ENCODE results near the gene EEF1E1.
"Not testable (repeated sequence)": the region's sequence is repeated elsewhere in the genome, so short reads cannot be mapped to it uniquely, and the experiment has no call there.

The EEF1E1 gene

DNA sequence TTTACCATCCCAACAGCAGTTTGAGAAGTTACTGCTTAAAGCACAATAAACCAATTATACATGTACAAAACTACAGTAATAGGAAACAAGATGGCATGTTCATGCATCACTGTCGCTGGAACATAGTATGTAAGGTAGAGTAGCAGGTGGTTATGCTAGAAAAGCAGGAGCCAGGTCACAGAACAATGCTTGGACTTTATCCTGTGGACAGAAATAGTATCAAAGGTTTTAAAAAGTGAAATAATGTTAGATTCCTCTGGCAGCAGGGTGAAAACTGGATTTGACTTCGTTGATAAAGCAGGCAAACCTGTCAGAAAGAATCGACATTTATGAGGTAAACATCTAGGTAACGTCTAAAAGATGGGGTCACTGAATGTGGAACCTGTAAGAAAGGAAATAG lies 40.6 kb downstream of the EEF1E1 start:
- no peak for DNase-seq

DNA sequence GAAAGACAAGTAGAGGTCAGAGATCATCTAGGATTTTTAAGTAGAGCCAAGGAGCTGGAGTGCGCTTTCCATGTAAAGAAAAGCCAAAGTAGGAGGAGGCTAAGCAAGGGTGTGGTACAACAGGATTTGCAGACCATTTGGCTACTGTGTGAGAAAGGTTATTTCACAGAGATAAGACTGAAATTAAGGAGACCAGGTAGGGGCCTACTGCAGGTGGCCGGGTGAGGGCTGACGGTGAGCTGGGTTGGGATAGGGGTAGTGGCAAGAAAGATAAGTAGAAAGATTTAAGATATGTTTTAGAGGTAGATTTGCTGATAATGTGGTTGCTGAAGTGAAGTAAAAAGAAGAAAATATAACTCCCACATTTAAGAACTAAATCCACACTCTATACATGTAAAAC lies 42.0 kb downstream of the EEF1E1 start:
- no peak for DNase-seq

DNA sequence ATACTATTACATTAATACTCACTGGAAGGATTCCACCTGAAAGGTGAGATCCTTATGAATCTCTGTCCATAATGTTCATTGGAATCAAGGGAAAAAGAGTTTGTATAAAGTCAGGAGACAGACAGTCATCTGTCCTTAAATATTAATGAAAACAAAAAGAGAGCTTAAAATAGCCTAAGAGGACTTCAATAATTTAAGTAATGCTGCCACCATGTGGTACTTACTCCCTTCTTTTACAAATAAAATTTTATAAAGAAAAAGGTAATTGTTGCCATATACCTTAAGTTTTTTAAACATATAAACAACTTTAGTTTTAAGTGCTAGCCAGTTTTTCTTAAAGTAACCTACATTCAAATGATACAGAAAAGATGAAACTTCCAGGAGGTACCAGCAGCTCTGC lies 43.2 kb downstream of the EEF1E1 start:
- no peak for DNase-seq

DNA sequence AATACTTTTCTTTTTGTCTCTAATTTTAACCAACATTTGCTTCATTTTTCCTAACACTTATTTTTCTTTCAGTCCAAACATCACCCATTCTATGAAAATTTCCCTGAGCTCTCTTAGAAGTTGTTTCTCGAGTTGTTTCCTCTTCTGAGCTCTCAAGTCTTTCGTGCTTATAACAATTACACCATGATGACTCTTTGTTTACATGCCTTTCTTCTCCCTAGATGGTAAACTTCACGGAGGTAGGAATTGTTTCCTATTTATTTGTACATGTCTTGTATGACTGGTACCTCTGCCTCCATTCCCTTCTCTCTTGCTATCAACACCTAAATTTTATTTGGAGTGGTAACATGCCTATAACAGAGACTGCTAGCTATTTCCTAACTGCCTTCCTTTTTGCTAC lies 44.6 kb downstream of the EEF1E1 start:
- no peak for DNase-seq

DNA sequence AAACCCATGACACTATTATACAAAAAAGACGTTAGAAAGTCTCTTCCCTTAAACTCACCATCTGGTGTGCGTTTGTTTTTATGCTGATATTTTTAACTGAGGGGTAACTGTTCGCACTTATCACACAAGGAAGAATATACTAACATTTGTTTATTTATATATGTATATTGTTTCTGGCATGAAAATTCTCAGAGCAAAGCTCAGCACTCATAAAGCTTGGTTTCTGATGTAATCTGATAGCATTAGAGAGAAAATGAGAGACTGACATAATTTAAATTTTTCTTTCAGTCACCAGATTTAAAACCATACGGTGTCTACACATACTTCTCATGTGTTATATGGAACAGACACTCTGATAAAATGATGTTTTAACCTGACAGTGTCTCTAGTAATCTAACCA lies 45.1 kb downstream of the EEF1E1 start:
- DNase-seq, result no peak

DNA sequence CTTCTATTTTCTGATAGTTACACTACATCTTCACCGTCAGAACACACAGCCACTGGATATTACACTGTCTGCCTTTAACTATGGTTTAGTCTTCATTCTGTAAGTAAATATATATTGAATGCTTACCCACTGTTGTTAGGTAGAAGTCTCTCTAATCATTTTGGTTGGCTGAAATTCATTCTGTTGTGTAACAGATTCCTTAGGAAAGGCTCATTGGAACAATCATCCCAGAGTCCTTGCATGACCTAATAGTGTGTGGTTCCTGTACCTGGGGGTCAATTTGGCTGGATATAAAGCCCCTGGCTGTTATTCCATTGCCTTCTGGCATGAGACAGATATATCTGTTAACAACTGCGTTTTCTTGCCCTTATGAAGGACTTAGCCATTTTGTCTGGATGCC lies 48.1 kb downstream of the EEF1E1 start:
- no peak for DNase-seq

DNA sequence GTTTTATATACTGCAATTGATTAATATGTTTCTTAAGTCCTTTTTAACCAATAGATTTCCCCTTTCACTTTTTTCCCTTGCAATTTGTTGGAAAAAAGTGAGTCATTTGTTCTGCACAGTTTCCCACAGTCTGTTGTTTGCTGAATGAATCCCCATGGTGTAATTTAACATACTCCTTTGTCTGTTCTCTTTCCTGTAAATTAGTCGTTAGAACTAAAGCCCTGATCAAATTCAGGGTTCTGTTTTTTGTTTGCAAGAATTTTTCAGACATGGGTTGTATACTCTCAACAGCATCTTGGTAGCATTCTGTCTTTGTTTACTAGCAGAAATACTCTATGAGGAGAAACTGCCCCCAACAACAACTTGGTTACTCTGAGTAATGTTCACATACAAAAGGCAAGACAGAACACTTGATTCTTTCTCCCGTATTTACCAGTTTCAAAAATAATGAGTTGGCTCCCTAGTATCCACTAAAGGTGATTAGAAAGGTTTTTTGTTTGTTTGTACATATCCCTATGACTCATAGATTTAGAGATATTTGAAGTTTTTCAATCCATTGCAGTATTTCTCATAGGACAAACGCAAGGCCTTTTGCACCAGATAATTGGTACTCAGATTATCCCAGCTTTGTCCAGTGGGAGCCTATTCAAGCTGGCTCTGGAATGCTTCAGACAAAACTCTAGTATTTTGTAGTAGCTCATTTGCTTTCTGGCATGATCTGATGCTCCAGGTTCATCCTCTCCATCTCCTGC lies 54.6 kb downstream of the EEF1E1 start:
- no peak for DNase-seq

DNA sequence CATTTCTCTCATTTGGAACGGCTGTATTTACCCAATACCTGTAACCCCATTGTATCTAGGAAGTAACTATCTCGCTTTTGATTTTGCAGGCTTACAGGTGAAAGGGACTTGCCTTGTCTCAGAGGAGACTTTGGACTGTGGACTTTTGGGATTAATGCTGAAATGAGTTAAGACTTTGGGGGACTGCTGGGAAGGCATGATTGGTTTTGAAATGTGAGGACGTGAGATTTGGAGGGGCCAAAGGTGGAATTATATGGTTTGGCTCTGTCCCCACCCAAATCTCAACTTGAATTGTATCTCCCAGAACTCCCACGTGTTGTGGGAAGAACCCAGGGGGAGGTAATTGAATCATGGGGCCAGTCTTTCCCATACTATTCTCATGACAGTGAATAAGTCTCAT lies 56.6 kb downstream of the EEF1E1 start:
- not testable (repeated sequence) for DNase-seq

DNA sequence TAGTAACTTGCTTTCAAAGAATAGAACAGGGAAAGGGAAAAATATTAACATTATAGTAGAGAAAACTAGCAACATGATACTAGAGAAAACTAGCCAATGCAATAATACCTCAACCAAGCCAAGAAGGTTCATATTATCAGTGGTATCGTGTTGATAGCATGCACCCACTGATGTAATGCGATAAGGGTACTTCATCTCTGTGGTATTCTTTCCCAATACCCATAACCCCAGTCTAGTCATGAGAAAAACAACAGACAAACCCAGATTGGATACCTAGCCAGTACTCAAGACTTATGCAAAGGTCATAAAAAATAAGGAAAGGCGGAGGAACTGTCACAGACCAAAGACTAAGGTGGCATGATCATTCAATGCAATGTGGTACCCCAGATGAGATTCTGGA lies 59.1 kb downstream of the EEF1E1 start:
- no peak for DNase-seq

DNA sequence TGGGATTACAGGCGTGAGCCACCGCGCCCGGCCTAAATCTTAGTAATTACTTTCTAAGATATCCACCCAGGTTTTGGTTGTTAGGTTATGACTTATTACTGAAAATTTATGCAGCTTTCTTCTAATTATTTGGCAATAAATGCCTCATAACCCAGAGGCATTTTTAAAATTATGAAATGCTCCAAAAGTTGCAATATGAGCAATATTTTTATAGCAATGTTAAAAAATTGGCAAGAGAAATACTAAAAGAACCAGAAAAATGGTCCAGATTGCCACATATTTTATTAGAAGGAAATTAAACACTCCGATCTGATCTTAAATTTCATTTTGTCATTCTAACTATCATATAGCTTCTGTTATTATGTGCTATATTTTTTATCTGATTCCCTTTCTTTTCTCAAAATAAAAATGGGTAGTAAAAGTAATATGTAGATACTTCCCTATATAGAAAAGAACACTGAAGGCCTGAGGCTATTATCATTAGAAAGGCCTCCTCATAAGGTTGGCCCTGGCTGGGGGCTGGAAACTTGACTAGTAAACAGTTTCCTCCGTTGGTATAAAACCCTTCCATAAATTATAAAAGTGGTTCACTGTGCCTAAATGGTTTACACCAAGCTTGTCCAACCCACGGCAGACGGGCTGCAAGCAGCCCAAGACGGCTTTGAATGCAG lies 60.3 kb downstream of the EEF1E1 start:
- no peak for DNase-seq

DNA sequence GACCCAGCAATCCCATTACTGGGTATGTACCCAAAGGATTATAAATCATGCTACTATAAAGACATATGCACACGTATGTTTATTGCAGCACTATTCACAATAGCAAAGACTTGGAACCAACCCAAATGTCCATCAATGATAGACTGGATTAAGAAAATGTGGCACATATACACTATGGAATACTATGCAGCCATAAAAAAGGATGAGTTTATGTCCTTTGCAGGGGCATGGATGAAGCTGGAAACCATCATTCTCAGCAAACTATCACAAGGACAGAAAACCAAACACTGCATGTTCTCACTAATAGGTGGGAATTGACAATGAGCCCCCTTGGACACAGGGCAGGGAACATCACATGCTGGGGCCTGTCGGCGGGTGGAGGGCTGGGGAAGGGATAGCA lies 68.2 kb downstream of the EEF1E1 start:
- not testable (repeated sequence) for DNase-seq

DNA sequence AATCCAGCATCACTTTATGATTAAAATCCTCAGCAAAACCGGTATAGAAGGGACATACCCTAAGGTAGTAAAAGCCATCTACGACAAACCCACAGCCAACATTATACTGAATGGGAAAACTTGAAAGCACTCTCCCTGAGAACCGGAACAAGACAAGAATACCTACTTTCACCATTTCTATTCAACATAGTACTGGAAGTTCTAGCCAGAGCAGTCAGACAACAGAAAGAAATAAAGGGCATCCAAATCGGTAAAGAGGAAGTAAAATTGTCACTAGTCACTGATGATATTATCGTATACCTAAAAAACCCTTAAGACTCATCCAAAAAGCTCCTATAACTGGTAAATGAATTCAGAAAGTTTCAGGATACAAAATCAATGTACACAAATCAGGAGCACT lies 71.4 kb downstream of the EEF1E1 start:
- no peak for DNase-seq

Measured in NCI-H345 (cell line).